Liver (tissue), 9 donors: ENCODE results near the gene TSPEAR. TPM values are rescaled to one million over a fixed set of nuclear protein-coding genes. Genes with fewer than 3 reads are reported as not detected.
A peak's percentile ranks its signal among the peaks of the same experiment; 100 is the strongest.

ENCODE experiments used
- DNase-seq: peaks from one replicate; pipeline ENCODE4 v3.0.0-alpha.2; 2017; ENCODE audit warnings: low spot score
- H3K27ac ChIP-seq, 2 donors: one replicate each; pipeline ENCODE4 v1.7.0; 2013; ENCODE audit warnings: inconsistent platforms in 2 of 2, low read length in 2 of 2, control low read depth in 1 of 2, low read depth in 1 of 2, mild to moderate bottlenecking in 1 of 2
- H3K27me3 ChIP-seq, 4 donors: one replicate each; pipeline versions ENCODE4 v1.6.1 to v1.7.0; 2013; ENCODE audit warnings: low read length in 3 of 4, inconsistent platforms in 1 of 4, mild to moderate bottlenecking in 1 of 4, moderate library complexity in 1 of 4; ENCODE audit not compliant: control insufficient read depth in 4 of 4, insufficient read depth in 4 of 4
- H3K36me3 ChIP-seq, 4 donors: one replicate each; pipeline versions ENCODE4 v1.6.1 to v1.7.0; 2013; ENCODE audit warnings: low read length in 3 of 4, mild to moderate bottlenecking in 3 of 4, low read depth in 1 of 4, moderate library complexity in 1 of 4; ENCODE audit not compliant: control insufficient read depth in 4 of 4, insufficient read depth in 3 of 4
- H3K4me1 ChIP-seq, 4 donors: one replicate each; pipeline versions ENCODE4 v1.6.1 to v1.7.0; 2013; ENCODE audit warnings: low read length in 3 of 4, mild to moderate bottlenecking in 3 of 4, moderate library complexity in 1 of 4; ENCODE audit not compliant: control insufficient read depth in 4 of 4, insufficient read depth in 4 of 4
- H3K4me3 ChIP-seq, 3 donors: one replicate each; pipeline versions ENCODE4 v1.6.1 to v1.7.0; 2013; ENCODE audit warnings: low read length in 3 of 3, control low read depth in 1 of 3, low read depth in 1 of 3, mild to moderate bottlenecking in 1 of 3
- H3K9ac ChIP-seq, 2 donors: one replicate each; pipeline ENCODE4 v1.7.0; 2013; ENCODE audit warnings: low read length in 2 of 2, mild to moderate bottlenecking in 2 of 2, moderate library complexity in 2 of 2, control low read depth in 1 of 2, low read depth in 1 of 2
- H3K9me3 ChIP-seq, 4 donors: one replicate each; pipeline versions ENCODE4 v1.6.1 to v1.7.0; 2013; ENCODE audit warnings: low read length in 3 of 4; ENCODE audit not compliant: control insufficient read depth in 4 of 4
- ATF3 ChIP-seq: IDR thresholded peaks from 2 replicates; pipeline ENCODE4 v1.6.1; 2016; ENCODE audit warnings: antibody characterized with exemption
- CTCF ChIP-seq: fragments of 150-350 bp; IDR thresholded peaks from 2 replicates; pipeline ENCODE4 v1.5.1; 2017; ENCODE audit warnings: improper control_type of control experiment, low read depth, low read length; ENCODE audit not compliant: missing input control
- EGR1 ChIP-seq, 2 donors: IDR thresholded peaks; 2 replicates each; pipeline ENCODE4 v1.6.1; 2016 to 2018; ENCODE audit warnings: antibody characterized with exemption in 2 of 2, low read depth in 2 of 2
- FOXA1 ChIP-seq: IDR thresholded peaks from 2 replicates; pipeline ENCODE4 v1.6.1; 2016; ENCODE audit warnings: antibody characterized with exemption
- FOXA2 ChIP-seq: IDR thresholded peaks from 2 replicates; pipeline ENCODE4 v1.6.1; 2016; ENCODE audit warnings: antibody characterized with exemption
- GABPA ChIP-seq, 2 donors: IDR thresholded peaks in 1 of 2; conservative IDR thresholded peaks in 1 of 2; 2 replicates each; pipeline ENCODE4 v1.6.1; 2016; ENCODE audit warnings: antibody characterized with exemption in 2 of 2, mild to moderate bottlenecking in 1 of 2, moderate library complexity in 1 of 2
- HNF4A ChIP-seq, 2 donors: conservative IDR thresholded peaks; 2 replicates each; pipeline ENCODE4 v1.6.1; 2016; ENCODE audit warnings: antibody characterized with exemption in 2 of 2, mild to moderate bottlenecking in 2 of 2
- HNF4G ChIP-seq: IDR thresholded peaks from 2 replicates; pipeline ENCODE4 v1.6.1; 2016; ENCODE audit warnings: antibody characterized with exemption
- JUND ChIP-seq, 2 donors: IDR thresholded peaks; 2 replicates each; pipeline ENCODE4 v1.6.1; 2016; ENCODE audit warnings: antibody characterized with exemption in 2 of 2
- MAX ChIP-seq: IDR thresholded peaks from 2 replicates; pipeline ENCODE4 v1.6.1; 2016; ENCODE audit warnings: antibody characterized with exemption
- NR2F2 ChIP-seq: IDR thresholded peaks from 2 replicates; pipeline ENCODE4 v1.6.1; 2016; ENCODE audit warnings: antibody characterized with exemption
- RAD21 ChIP-seq, 2 donors: IDR thresholded peaks; 2 replicates each; pipeline ENCODE4 v1.6.1; 2016; ENCODE audit warnings: antibody characterized with exemption in 2 of 2, mild to moderate bottlenecking in 2 of 2
- REST ChIP-seq: IDR thresholded peaks from 2 replicates; pipeline ENCODE4 v1.6.1; 2016; ENCODE audit warnings: antibody characterized with exemption, mild to moderate bottlenecking
- RXRA ChIP-seq, 2 donors: IDR thresholded peaks; 2 replicates each; pipeline ENCODE4 v1.6.1; 2017 to 2018; ENCODE audit warnings: antibody characterized with exemption in 2 of 2, mild to moderate bottlenecking in 1 of 2
- SP1 ChIP-seq: IDR thresholded peaks from 2 replicates; pipeline ENCODE4 v1.6.1; 2018; ENCODE audit warnings: antibody characterized with exemption, mild to moderate bottlenecking
- TAF1 ChIP-seq: conservative IDR thresholded peaks from 2 replicates; pipeline ENCODE4 v1.6.1; 2016; ENCODE audit warnings: antibody characterized with exemption, mild to moderate bottlenecking
- YY1 ChIP-seq: IDR thresholded peaks from 2 replicates; pipeline ENCODE4 v1.6.1; 2016; ENCODE audit warnings: antibody characterized with exemption, mild to moderate bottlenecking
- ZBTB33 ChIP-seq: IDR thresholded peaks from 2 replicates; pipeline ENCODE4 v1.6.1; 2016; ENCODE audit warnings: antibody characterized with exemption
- WGBS: extraction: QIAGEN DNeasy Blood & Tissue Kit; methylation state at CpG from one replicate; pipeline ENCODE4 v1.1.7; 2013; 5-methylcytosine and 5-hydroxymethylcytosine counted together
- polyA plus RNA-seq, 2 donors: library from polyadenylated mRNA; stranded (reverse) in 1 of 2; unstranded in 1 of 2; fragments of 200-250 nt in 1 of 2; fragments of >200 nt in 1 of 2; fragmentation: Nextera tagmentation in 1 of 2; extraction: Ambion mirVana in 1 of 2; gene quantifications; one replicate each; pipeline versions ENCODE4 v1.2.1 to v1.2.3, GENCODE V29; 2013 to 2015
- total RNA-seq, 2 donors: library from RNA; depleted of rRNA; stranded (reverse); fragments of >200 nt; gene quantifications; one replicate each; pipeline ENCODE4 v1.2.3, GENCODE V29; 2014
- donor health status: healthy.
- donor health status: healthy.
- donor health status: healthy.
- donor health status: healthy.
- donor health status: healthy.

Gene TSPEAR
- total and polyA plus RNA-seq, 4 donors = under 0.01 to 0.14 (median 0.01) TPM; not detected in 1

- Histone ChIP-seq H3K36me3 (no peaks in the 10 kb centered on the region), H3K27ac (no peak overlapping the region), H3K27me3 (peaks cover 0 to 40% (median 10%) of the 10 kb centered on the region in 4 donors), H3K9me3 (no peaks in the 10 kb centered on the region), H3K4me3 (no peak overlapping the region), H3K9ac (no peak overlapping the region), H3K4me1 (peaks cover 0 to 11% (median 6%) of the 10 kb centered on the region in 4 donors)
- TF ChIP-seq MAX (no peak), FOXA2 (no peak), HNF4A (conservative IDR thresholded peaks at IDR 0.05) (no peak), EGR1 (IDR thresholded peaks at IDR 0.05; ENCODE audit: low read depth in 2 of 2) (no peak), NR2F2 (no peak), RAD21 (IDR thresholded peaks at IDR 0.05) (no peak), TAF1 (no peak), SP1 (no peak), JUND (IDR thresholded peaks at IDR 0.05) (no peak), REST (no peak)
- DNase-seq = peak; percentile 16
- 13% methylated on average over 22 of the region's 22 CpGs for WGBS
These were observed 1.0 kb upstream of the TSPEAR start for GRCh38 chr21:44712203-44713028.

- TF ChIP-seq EGR1 (IDR thresholded peaks at IDR 0.05; ENCODE audit: low read depth in 2 of 2) (no peak), CTCF (no peak), FOXA1 (no peak), HNF4A (conservative IDR thresholded peaks at IDR 0.05) (no peak), GABPA (IDR thresholded peaks at IDR 0.05 in 1 of 2, conservative IDR thresholded peaks at IDR 0.05 in 1 of 2) (no peak), REST (no peak), NR2F2 (no peak), ZBTB33 (no peak), MAX (no peak), JUND (IDR thresholded peaks at IDR 0.05) (no peak), RAD21 (IDR thresholded peaks at IDR 0.05) (no peak), FOXA2 (no peak), TAF1 (no peak), ATF3 (no peak), SP1 (no peak), HNF4G (no peak), RXRA (IDR thresholded peaks at IDR 0.05) (no peak), YY1 (no peak)
- H3K27ac ChIP-seq = no peak overlapping the region
- peak; percentile 27 for DNase-seq
- no peak overlapping the region for H3K9ac ChIP-seq
- H3K4me3 ChIP-seq = no peak overlapping the region
- H3K4me1 ChIP-seq = peaks cover 2 to 11% (median 6%) of the 10 kb centered on the region in 4 donors
- no peaks in the 10 kb centered on the region for H3K9me3 ChIP-seq
- H3K27me3 ChIP-seq = peaks cover 4 to 39% (median 14%) of the 10 kb centered on the region in 4 donors
- 4% methylated on average over 20 of the region's 20 CpGs for WGBS
- H3K36me3 ChIP-seq = no peaks in the 10 kb centered on the region
These were observed 531 bp downstream of the TSPEAR start for GRCh38 chr21:44710756-44711326.
